Neural cell (in vitro differentiated cells): ENCODE results near the gene NCAM1. TPM values are rescaled to one million over a fixed set of nuclear protein-coding genes. Genes with fewer than 3 reads are reported as not detected.

Source experiments
- H2AFZ ChIP-seq: fragments of 200-600, 300-800 bp; sonication (generic), shearing (Covaris generic); 2 replicates; pipeline ENCODE4 v1.6.0; 2014; ENCODE audit warnings: low read depth, mild to moderate bottlenecking, antibody characterized with exemption, low read length, moderate library complexity
- H3F3A ChIP-seq: fragments of 200-600 bp; shearing (Covaris generic); 2 replicates; pipeline ENCODE4 v1.6.1; 2016; ENCODE audit warnings: mild to moderate bottlenecking, moderate library complexity, mixed read lengths, antibody characterized with exemption, low read length; ENCODE audit not compliant: insufficient read depth, poor library complexity, severe bottlenecking
- H3K27ac ChIP-seq: fragments of 200-600, 300-800 bp; sonication (generic), shearing (Covaris generic); 2 replicates; pipeline ENCODE4 v1.5.1; 2014; ENCODE audit warnings: mild to moderate bottlenecking, low read length, moderate library complexity
- H3K27me3 ChIP-seq: fragments of 300-800, 200-600 bp; sonication (generic), shearing (Covaris generic); 2 replicates; pipeline ENCODE4 v1.6.0; 2014; ENCODE audit warnings: mild to moderate bottlenecking, low read depth, low read length, moderate library complexity; ENCODE audit not compliant: insufficient read depth
- H3K36me3 ChIP-seq: fragments of 300-800, 200-600 bp; sonication (generic), shearing (Covaris generic); 2 replicates; pipeline ENCODE4 v1.5.1; 2014; ENCODE audit warnings: mild to moderate bottlenecking, antibody characterized with exemption, low read length, moderate library complexity; ENCODE audit not compliant: insufficient read depth
- H3K4me2 ChIP-seq: fragments of 300-800, 200-600 bp; sonication (generic), shearing (Covaris generic); 2 replicates; pipeline ENCODE4 v1.6.0; 2014; ENCODE audit warnings: mild to moderate bottlenecking, low read length
- H3K4me3 ChIP-seq: fragments of 300-800, 200-600 bp; sonication (generic), shearing (Covaris generic); 2 replicates; pipeline ENCODE4 v1.5.1; 2014; ENCODE audit warnings: mild to moderate bottlenecking, low read length, moderate library complexity
- H3K79me2 ChIP-seq: fragments of 200-600 bp; shearing (Covaris generic); replicated peaks from 2 replicates; pipeline ENCODE4 v1.6.0; 2014; ENCODE audit warnings: mild to moderate bottlenecking, low read length, moderate library complexity; ENCODE audit not compliant: insufficient read depth
- H3K9ac ChIP-seq: fragments of 300-800, 200-600 bp; sonication (generic), shearing (Covaris generic); 2 replicates; pipeline ENCODE4 v1.6.1; 2016; ENCODE audit warnings: mild to moderate bottlenecking, low read length, mixed read lengths
- H3K9me2 ChIP-seq: fragments of 200-600 bp; shearing (Covaris generic); 2 replicates; pipeline ENCODE4 v1.6.1; 2016; ENCODE audit warnings: mild to moderate bottlenecking, low read length, mixed read lengths; ENCODE audit not compliant: insufficient read depth
- H3K9me3 ChIP-seq: fragments of 200-600, 300-800 bp; sonication (generic), shearing (Covaris generic); 2 replicates; pipeline ENCODE4 v1.6.1; 2016; ENCODE audit warnings: mild to moderate bottlenecking, mixed run types, low read length, moderate library complexity, mixed read lengths
- H4K20me1 ChIP-seq: fragments of 200-600 bp; shearing (Covaris generic); 2 replicates; pipeline ENCODE4 v1.6.1; 2016; ENCODE audit warnings: mild to moderate bottlenecking, mixed run types; ENCODE audit not compliant: insufficient read depth
- CTCF ChIP-seq: fragments of 450-650 bp; IDR thresholded peaks from 2 replicates; pipeline ENCODE4 v1.5.1; 2014; ENCODE audit warnings: antibody characterized with exemption, mild to moderate bottlenecking, moderate library complexity; ENCODE audit not compliant: poor library complexity, severe bottlenecking
- EP300 ChIP-seq: fragments of 450-650 bp; conservative IDR thresholded peaks from 2 replicates; pipeline ENCODE4 v1.6.1; 2014; ENCODE audit warnings: antibody characterized with exemption, mild to moderate bottlenecking, moderate library complexity; ENCODE audit not compliant: poor library complexity, severe bottlenecking
- EZH2 ChIP-seq: fragments of 200-600, 300-800 bp; shearing (Covaris generic), sonication (generic); IDR thresholded peaks from 2 replicates; pipeline ENCODE4 v1.6.1; 2014; ENCODE audit warnings: antibody characterized with exemption, low read length, borderline replicate concordance, mild to moderate bottlenecking; ENCODE audit not compliant: insufficient read depth, poor library complexity, severe bottlenecking
- MXI1 ChIP-seq: fragments of 450-650 bp; conservative IDR thresholded peaks from 2 replicates; pipeline ENCODE4 v1.6.1; 2014; ENCODE audit warnings: antibody characterized with exemption, mild to moderate bottlenecking; ENCODE audit not compliant: poor library complexity, severe bottlenecking
- POLR2AphosphoS5 ChIP-seq: IDR thresholded peaks from 2 replicates; pipeline ENCODE4 v1.6.1; 2012
- RAD21 ChIP-seq: fragments of 450-650 bp; conservative IDR thresholded peaks from 2 replicates; pipeline ENCODE4 v1.6.1; 2014; ENCODE audit warnings: antibody characterized with exemption, mild to moderate bottlenecking, moderate library complexity
- SMC3 ChIP-seq: fragments of 450-650 bp; conservative IDR thresholded peaks from 2 replicates; pipeline ENCODE4 v1.6.1; 2014; ENCODE audit warnings: antibody characterized with exemption, mild to moderate bottlenecking, moderate library complexity; ENCODE audit not compliant: poor library complexity
- TAF1 ChIP-seq: IDR thresholded peaks from 2 replicates; pipeline ENCODE4 v1.6.1; 2012; ENCODE audit warnings: low read depth
- polyA plus RNA-seq: library from polyadenylated mRNA; depleted of rRNA; stranded (reverse); fragments of >200 nt; gene quantifications from 2 replicates; pipeline ENCODE4 v1.2.3, GENCODE V29; 2014
- TF ChIP-seq, protein P1 (sequence below): IDR thresholded peaks from 2 replicates; pipeline ENCODE4 v1.6.1; 2012; ENCODE audit warnings: borderline replicate concordance

NCAM1 gene
- polyA plus RNA-seq, 1 donor from 2014 or later = 120 TPM

DNA sequence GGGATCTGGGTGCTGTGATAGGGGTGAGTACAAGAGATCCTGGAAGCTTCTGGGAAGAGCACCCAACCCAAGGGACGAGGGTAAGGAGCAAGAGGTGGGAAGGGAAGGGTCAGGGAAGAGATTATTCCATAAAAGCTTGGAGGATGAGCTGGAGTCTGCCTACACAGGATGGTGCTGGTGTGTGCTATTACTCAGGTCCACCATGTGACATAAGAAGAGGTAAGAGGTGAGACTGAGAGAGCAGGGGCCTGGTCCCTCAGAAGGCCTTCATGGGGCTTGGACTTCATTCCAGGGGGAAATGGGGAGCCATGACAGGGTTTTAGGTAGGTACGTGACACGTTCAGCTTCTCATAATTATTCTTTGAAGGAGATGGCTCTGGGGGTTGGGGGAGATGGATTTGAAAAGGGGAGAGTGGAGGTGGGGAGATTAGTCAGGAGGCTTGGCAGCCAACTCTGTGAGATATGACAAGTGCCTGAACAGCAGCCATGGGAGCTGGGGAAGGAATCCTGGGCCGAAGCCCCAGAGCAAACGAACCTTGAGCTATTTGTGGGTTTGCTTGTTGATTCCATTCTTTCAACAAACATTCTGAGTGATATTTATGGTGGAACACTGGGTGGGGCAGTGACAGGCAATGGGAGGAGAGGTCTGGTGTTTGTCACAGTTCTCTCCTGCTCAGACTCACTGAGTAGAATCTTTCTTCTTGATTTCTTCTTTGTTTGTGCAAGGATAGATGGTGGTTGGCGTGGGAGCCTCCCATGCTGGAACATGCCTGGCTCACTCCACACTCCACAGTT lies 11.2 kb upstream of the NCAM1 start:
- no peaks in the 10 kb centered on the region for H3K9me2 ChIP-seq
- H3K27ac ChIP-seq = no peak overlapping the region
- H3F3A ChIP-seq = no peaks in the 10 kb centered on the region
- H3K36me3 ChIP-seq = no peaks in the 10 kb centered on the region
- no peaks in the 10 kb centered on the region for H3K79me2 ChIP-seq
- H3K4me2 ChIP-seq = no peak overlapping the region
- no peak overlapping the region for H3K4me3 ChIP-seq
- no peak for TF ChIP-seq EP300
- H3K9me3 ChIP-seq = no peaks in the 10 kb centered on the region
- no peak overlapping the region for H3K9ac ChIP-seq
- H2AFZ ChIP-seq = no peak overlapping the region
- H3K27me3 ChIP-seq = no peaks in the 10 kb centered on the region
- no peaks in the 10 kb centered on the region for H4K20me1 ChIP-seq

DNA sequence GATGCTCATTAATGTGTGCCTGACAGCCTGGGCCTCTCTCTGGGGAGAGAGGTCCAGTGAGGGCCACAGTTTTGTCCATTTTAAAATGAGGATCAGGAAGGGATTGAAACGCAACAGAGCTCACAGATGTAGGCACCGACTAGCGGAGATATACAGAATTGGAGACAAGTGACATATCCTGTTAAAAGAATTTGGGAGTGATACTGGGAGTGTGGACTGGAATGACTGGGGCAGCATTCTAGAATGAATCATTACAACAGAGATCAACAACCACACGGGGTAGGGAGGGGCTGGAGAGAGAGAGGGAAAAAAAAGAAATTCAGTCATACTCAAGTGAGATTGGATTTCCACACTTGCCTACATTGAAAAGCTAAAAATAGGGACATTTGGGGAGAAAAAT lies 2.5 kb upstream of the NCAM1 start:
- Histone ChIP-seq H3K9ac (no peak overlapping the region), H3F3A (no peaks in the 10 kb centered on the region), H3K79me2 (peaks cover 13% of the 10 kb centered on the region), H4K20me1 (no peaks in the 10 kb centered on the region), H3K9me2 (no peaks in the 10 kb centered on the region), H3K36me3 (no peaks in the 10 kb centered on the region), H3K27me3 (no peaks in the 10 kb centered on the region), H3K4me3 (no peak overlapping the region), H2AFZ (no peak overlapping the region), H3K9me3 (no peaks in the 10 kb centered on the region), H3K27ac (no peak overlapping the region), H3K4me2 (no peak overlapping the region)
- no peak for TF ChIP-seq CTCF
- TF ChIP-seq POLR2AphosphoS5 = no peak
- no peak for TF ChIP-seq MXI1
- TF ChIP-seq, protein P1, sequence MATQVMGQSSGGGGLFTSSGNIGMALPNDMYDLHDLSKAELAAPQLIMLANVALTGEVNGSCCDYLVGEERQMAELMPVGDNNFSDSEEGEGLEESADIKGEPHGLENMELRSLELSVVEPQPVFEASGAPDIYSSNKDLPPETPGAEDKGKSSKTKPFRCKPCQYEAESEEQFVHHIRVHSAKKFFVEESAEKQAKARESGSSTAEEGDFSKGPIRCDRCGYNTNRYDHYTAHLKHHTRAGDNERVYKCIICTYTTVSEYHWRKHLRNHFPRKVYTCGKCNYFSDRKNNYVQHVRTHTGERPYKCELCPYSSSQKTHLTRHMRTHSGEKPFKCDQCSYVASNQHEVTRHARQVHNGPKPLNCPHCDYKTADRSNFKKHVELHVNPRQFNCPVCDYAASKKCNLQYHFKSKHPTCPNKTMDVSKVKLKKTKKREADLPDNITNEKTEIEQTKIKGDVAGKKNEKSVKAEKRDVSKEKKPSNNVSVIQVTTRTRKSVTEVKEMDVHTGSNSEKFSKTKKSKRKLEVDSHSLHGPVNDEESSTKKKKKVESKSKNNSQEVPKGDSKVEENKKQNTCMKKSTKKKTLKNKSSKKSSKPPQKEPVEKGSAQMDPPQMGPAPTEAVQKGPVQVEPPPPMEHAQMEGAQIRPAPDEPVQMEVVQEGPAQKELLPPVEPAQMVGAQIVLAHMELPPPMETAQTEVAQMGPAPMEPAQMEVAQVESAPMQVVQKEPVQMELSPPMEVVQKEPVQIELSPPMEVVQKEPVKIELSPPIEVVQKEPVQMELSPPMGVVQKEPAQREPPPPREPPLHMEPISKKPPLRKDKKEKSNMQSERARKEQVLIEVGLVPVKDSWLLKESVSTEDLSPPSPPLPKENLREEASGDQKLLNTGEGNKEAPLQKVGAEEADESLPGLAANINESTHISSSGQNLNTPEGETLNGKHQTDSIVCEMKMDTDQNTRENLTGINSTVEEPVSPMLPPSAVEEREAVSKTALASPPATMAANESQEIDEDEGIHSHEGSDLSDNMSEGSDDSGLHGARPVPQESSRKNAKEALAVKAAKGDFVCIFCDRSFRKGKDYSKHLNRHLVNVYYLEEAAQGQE = no peak
- no peak for TF ChIP-seq EP300
- TF ChIP-seq TAF1 = no peak
- no peak for TF ChIP-seq SMC3
- TF ChIP-seq RAD21 = no peak
- TF ChIP-seq EZH2 = no peak
